GM18861 (cell line): Measurements from ENCODE around the gene COL8A2.

ENCODE experiments used
- ATAC-seq: cut with Tn5 transposase; IDR thresholded peaks from one replicate; pipeline ENCODE4 v1.9.1; 2021; ENCODE audit not compliant: unreplicated experiment

The COL8A2 gene

GRCh38 chr1:36070349-36070748, 54.7 kb downstream of the COL8A2 start:
- ATAC-seq: no peak

GRCh38 chr1:36068866-36069265, 56.2 kb downstream of the COL8A2 start:
- ATAC-seq: no peak

- ATAC-seq: no peak
These were observed 57.2 kb downstream of the COL8A2 start for GRCh38 chr1:36067871-36068270.

GRCh38 chr1:36062315-36062714, 62.7 kb downstream of the COL8A2 start:
- no peak for ATAC-seq

- ATAC-seq: no peak
These were observed 69.3 kb downstream of the COL8A2 start for GRCh38 chr1:36055706-36056105.

- ATAC-seq: no peak
These were observed 71.0 kb downstream of the COL8A2 start for GRCh38 chr1:36053978-36054377.

- ATAC-seq: no peak
These were observed 73.2 kb downstream of the COL8A2 start for GRCh38 chr1:36051821-36052220.
